K562 (cell line): ENCODE data around the gene TCIRG1. TPM values are rescaled to one million over a fixed set of nuclear protein-coding genes. Genes with fewer than 3 reads are reported as not detected.

Experiments used
- ATAC-seq: fragments of 200-7000 bp; cut with Tn5 transposase; 3 replicates; pipeline ENCODE4 v1.9.1; 2020; ENCODE audit warnings: moderate library complexity
- BruUV-seq: library from RNA; stranded (reverse); fragments of 400-500 nt; replicated peaks from 2 replicates; lab custom pipeline; 2021; lab: Mats Ljungman, UMichigan
- CTCF ChIA-PET: fragments of 300-600 bp; formaldehyde crosslinking; extraction: SDS; loops from one replicate; lab custom pipeline; 2021; ENCODE audit warnings: low intra/inter-chr PET ratio; lab: Yijun Ruan, JAX
- POLR2A ChIA-PET: fragments of 300-600, 350-650 bp; sonication (Branson Sonifier 250); formaldehyde crosslinking; extraction: SDS; loops from one replicate; lab custom pipeline; 2021; ENCODE audit warnings: antibody characterized with exemption, inconsistent platforms; lab: Yijun Ruan, JAX
- DNase-seq, 4 experiments: peaks; one replicate each; pipeline versions ENCODE4 v3.0.0 to v3.0.0-alpha.2; 2011 to 2018; ENCODE audit warnings: low spot score in 3 of 4, mixed read lengths in 3 of 4; ENCODE audit errors: extremely low read depth in 1 of 4
- FAIRE-seq: peaks from 2 replicates; lab custom pipeline; 2011; peaks lifted over from hg19 to GRCh38; lab: Jason Lieb, UNC
- H2AFZ ChIP-seq: 2 replicates; pipeline ENCODE4 v1.6.0; 2011; ENCODE audit warnings: low read depth, low read length, control low read depth, inconsistent platforms
- H3K27ac ChIP-seq: fragments of 200-600 bp; 3 replicates; pipeline ENCODE4 v1.8.0; 2011; ENCODE audit warnings: low read depth, mild to moderate bottlenecking, control low read depth, inconsistent platforms, low read length, moderate library complexity, mixed read lengths; ENCODE audit errors: extremely low read depth
- H3K27me3 ChIP-seq, 2 experiments: fragments of 300-600 bp in 1 of 2; 2 replicates in 1 of 2; 3 replicates in 1 of 2; pipeline versions ENCODE4 v1.6.0 to v1.8.0; 2011; ENCODE audit warnings: inconsistent platforms in 2 of 2, low read length in 2 of 2, mild to moderate bottlenecking in 1 of 2, mixed read lengths in 1 of 2, moderate library complexity in 1 of 2; ENCODE audit not compliant: control insufficient read depth in 2 of 2, insufficient read depth in 2 of 2
- H3K36me3 ChIP-seq: fragments of 300-600 bp; 3 replicates; pipeline ENCODE4 v1.8.0; 2011; ENCODE audit warnings: mild to moderate bottlenecking, low read length, inconsistent platforms; ENCODE audit not compliant: control insufficient read depth, insufficient read depth
- H3K4me1 ChIP-seq, 2 experiments: fragments of 200-600 bp in 1 of 2; replicated peaks in 1 of 2; 2 replicates in 1 of 2; 3 replicates in 1 of 2; pipeline versions ENCODE4 v1.5.1 to v1.8.0; 2011; ENCODE audit warnings: inconsistent platforms in 2 of 2, low read length in 2 of 2, mild to moderate bottlenecking in 1 of 2, mixed read lengths in 1 of 2, moderate library complexity in 1 of 2; ENCODE audit not compliant: control insufficient read depth in 2 of 2, insufficient read depth in 2 of 2
- H3K4me2 ChIP-seq: 2 replicates; pipeline ENCODE4 v1.6.1; 2011; ENCODE audit warnings: low read length, control low read depth, inconsistent platforms, mixed read lengths; ENCODE audit not compliant: insufficient read depth
- H3K4me3 ChIP-seq: fragments of 200-600 bp; sonication (generic), shearing (Covaris generic); 2 replicates; pipeline ENCODE4 v1.5.1; 2016; ENCODE audit warnings: control low read depth, inconsistent platforms
- H3K79me2 ChIP-seq: fragments of 200-600 bp; 3 replicates; pipeline ENCODE4 v1.8.0; 2011; ENCODE audit warnings: low read length, inconsistent platforms; ENCODE audit not compliant: control insufficient read depth, insufficient read depth
- H3K9ac ChIP-seq, 2 experiments: 2 replicates each; pipeline versions ENCODE4 v1.6.0 to v1.6.1; 2011; ENCODE audit warnings: low read depth in 2 of 2, low read length in 2 of 2, control low read depth in 1 of 2, inconsistent platforms in 1 of 2, mild to moderate bottlenecking in 1 of 2, mixed read lengths in 1 of 2; ENCODE audit not compliant: insufficient read depth in 1 of 2
- H3K9me1 ChIP-seq: one replicate; pipeline ENCODE4 v1.6.0; 2011; ENCODE audit warnings: inconsistent platforms, mild to moderate bottlenecking, low read length, moderate library complexity; ENCODE audit not compliant: control insufficient read depth, insufficient read depth
- H3K9me3 ChIP-seq: replicated peaks from 2 replicates; pipeline ENCODE4 v1.5.1; 2011; ENCODE audit warnings: low read depth, low read length, inconsistent platforms; ENCODE audit not compliant: control insufficient read depth, insufficient read depth
- H4K20me1 ChIP-seq: replicated peaks from 2 replicates; pipeline ENCODE4 v1.6.1; 2011; ENCODE audit warnings: low read length, inconsistent platforms, mixed read lengths; ENCODE audit not compliant: control insufficient read depth, insufficient read depth
- KDM1A ChIP-seq, 2 experiments: fragments of 450-650 bp; IDR thresholded peaks; 2 replicates each; pipeline ENCODE4 v1.6.1; 2016; ENCODE audit warnings: mild to moderate bottlenecking in 2 of 2
- MIER1 ChIP-seq: fragments of 450-650 bp; IDR thresholded peaks from 2 replicates; pipeline ENCODE4 v1.6.1; 2016; ENCODE audit warnings: antibody characterized with exemption, mild to moderate bottlenecking, low read depth
- RBM14 ChIP-seq: fragments of 200-400 bp; formaldehyde crosslinking; IDR thresholded peaks from 2 replicates; pipeline ENCODE4 v1.6.1; 2018; ENCODE audit warnings: low read depth, mild to moderate bottlenecking, low read length, moderate library complexity, borderline replicate concordance; ENCODE audit not compliant: insufficient read depth
- ZBTB7A ChIP-seq: IDR thresholded peaks from 2 replicates; pipeline ENCODE4 v1.6.1; 2011; ENCODE audit warnings: low read depth, mild to moderate bottlenecking, low read length, moderate library complexity, borderline replicate concordance; ENCODE audit not compliant: control insufficient read depth
- ZFP36 ChIP-seq: fragments of 150-350 bp; IDR thresholded peaks from 2 replicates; pipeline ENCODE4 v1.6.1; 2018; ENCODE audit warnings: low read length, low read depth; ENCODE audit not compliant: partially characterized antibody
- ZNF124 ChIP-seq: sonication (generic); formaldehyde crosslinking; IDR thresholded peaks from 2 replicates; pipeline ENCODE4 v1.8.1; 2022; ENCODE audit warnings: missing genetic modification reagents
- WGBS: fragments of 100-300 bp; shearing (Covaris generic); methylation state at CpG from one replicate; pipeline ENCODE4 v1.1.6; 2016; ENCODE audit warnings: low coverage, mixed read lengths; ENCODE audit not compliant: insufficient coverage; ENCODE audit errors: missing lambda C conversion rate; 5-methylcytosine and 5-hydroxymethylcytosine counted together
- in situ Hi-C: fragments of 300-500 bp; cut with MboI; formaldehyde crosslinking; loops from 4 replicates; pipeline ENCODE4 v1.15.0; 2018; ENCODE audit warnings: inconsistent platforms, mixed read lengths
- intact Hi-C: fragments of 100-400 bp; cut with micrococcal nuclease; formaldehyde crosslinking; loops from 2 replicates; pipeline ENCODE4 v1.14.2; 2022
- polyA plus RNA-seq, 8 experiments: library from polyadenylated mRNA; depleted of rRNA in 4 of 8; stranded (reverse) in 5 of 8; unstranded in 3 of 8; fragments of >200 nt; fragmentation: Nextera tagmentation in 2 of 8; fragmentation: Illumina TruSeq in 1 of 8; extraction: Ambion mirVana in 2 of 8; extraction: Trizol in 1 of 8; gene quantifications; 2 replicates each; pipeline versions ENCODE4 v1.2.1 to v1.2.3, GENCODE V29; 2011 to 2014; ENCODE audit warnings: inconsistent platforms in 1 of 8, missing spikeins in 1 of 8
- total RNA-seq, 7 experiments: library from RNA; depleted of rRNA in 6 of 7; stranded (reverse); fragments of >200 nt in 6 of 7; fragmentation: Illumina TruSeq in 2 of 7; extraction: Trizol in 2 of 7; gene quantifications; 2 replicates each; pipeline versions ENCODE4 v1.2.1 to v1.2.3, GENCODE V29; 2011 to 2021; ENCODE audit warnings: low replicate concordance in 1 of 7
- TF ChIP-seq, protein P1 (sequence below): fragments of 250-450 bp; sonication (Bioruptor Pico); IDR thresholded peaks from 2 replicates; pipeline ENCODE4 v1.4.0; 2020; ENCODE audit warnings: borderline replicate concordance

TCIRG1 gene
- total and polyA plus RNA-seq, 9 of the 15 experiments (the other 6 are each of a cell fraction or from before 2014, with no cell fraction given): 0.49 to 143 (median 24.4) TPM

DNA sequence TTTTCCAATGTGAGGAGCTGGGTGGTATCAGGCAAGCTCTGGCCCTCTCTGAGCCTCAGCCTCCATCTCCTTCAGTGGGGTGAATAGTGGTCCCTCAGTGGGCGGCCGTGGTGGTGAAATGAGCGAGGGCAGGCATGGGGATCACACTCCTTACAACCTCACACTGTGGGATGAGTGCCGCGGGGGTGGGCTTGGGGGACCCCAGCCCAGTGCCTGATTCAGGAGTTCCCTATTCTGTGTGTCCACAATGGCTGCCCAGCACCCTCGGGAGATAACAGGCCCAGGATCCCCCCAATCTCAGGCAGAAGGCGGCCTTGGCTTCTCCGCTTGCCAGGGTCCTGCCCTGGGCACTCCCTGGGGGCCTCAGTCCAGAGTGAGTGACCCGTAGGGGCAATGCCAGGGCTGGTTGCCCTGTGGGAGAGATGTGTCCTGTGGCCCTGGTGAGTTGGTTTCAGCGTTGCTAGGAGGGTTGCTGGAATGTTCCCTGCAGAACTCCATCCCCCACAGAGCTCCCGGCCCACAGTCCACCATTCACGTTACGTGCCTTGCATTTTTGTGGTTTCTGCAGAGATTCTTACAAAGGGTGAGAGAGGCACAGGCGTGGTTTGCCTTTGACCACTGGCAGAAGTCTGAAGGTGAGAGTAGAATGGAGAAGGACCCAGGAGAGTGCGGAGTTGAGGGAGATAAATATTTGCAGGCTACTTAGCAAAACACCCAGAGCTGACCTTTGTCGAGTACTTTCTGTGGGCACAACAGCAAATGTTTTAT, 25.8 kb upstream of the TCIRG1 start:
- Histone ChIP-seq H3K9ac (peak overlapping the region in 1 of 2 experiments; percentile 66; a peak in 2 of 4 replicates), H3K4me1 (peaks cover 22 to 64% of the 10 kb centered on the region in 2 experiments), H2AFZ (no peak overlapping the region), H3K27me3 (no peaks in the 10 kb centered on the region), H4K20me1 (peaks cover 3% of the 10 kb centered on the region; the same call in 1 of the 2 replicates), H3K4me3 (no peak overlapping the region), H3K36me3 (no peaks in the 10 kb centered on the region), H3K4me2 (no peak overlapping the region), H3K9me1 (no peaks in the 10 kb centered on the region), H3K9me3 (no peaks in the 10 kb centered on the region), H3K27ac (no peak overlapping the region), H3K79me2 (no peaks in the 10 kb centered on the region)
- intact Hi-C loops (no loop called here), in situ Hi-C loops (no loop called here)
- WGBS: 28% methylated on average over 16 of the region's 16 CpGs
- no TSS peak for BruUV-seq
- TF ChIP-seq, protein P1, sequence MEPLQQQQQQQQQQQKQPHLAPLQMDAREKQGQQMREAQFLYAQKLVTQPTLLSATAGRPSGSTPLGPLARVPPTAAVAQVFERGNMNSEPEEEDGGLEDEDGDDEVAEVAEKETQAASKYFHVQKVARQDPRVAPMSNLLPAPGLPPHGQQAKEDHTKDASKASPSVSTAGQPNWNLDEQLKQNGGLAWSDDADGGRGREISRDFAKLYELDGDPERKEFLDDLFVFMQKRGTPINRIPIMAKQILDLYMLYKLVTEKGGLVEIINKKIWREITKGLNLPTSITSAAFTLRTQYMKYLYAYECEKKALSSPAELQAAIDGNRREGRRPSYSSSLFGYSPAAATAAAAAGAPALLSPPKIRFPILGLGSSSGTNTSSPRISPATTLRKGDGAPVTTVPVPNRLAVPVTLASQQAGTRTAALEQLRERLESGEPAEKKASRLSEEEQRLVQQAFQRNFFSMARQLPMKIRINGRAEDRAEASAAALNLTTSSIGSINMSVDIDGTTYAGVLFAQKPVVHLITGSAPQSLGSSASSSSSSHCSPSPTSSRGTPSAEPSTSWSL (CRISPR knock-in tag): no peak
- TF ChIP-seq RBM14 (no peak), MIER1 (no peak), ZNF124 (0 out of 2 replicates have a peak, but pooled peaks have one; percentile 46), ZBTB7A (peak; percentile 47; the same call in 1 of the 2 replicates), KDM1A (IDR thresholded peaks at IDR 0.05) (peak in 1 of 2 experiments; percentile 51; a peak in 1 of 4 replicates), ZFP36 (peak; percentile 14)
- ChIA-PET CTCF (no interaction called here), POLR2A (no interaction called here)
- no peak for FAIRE-seq
- no peak for ATAC-seq
- DNase-seq: no peak
